ENCODE measurements around the gene F7.

F7 gene

DNA sequence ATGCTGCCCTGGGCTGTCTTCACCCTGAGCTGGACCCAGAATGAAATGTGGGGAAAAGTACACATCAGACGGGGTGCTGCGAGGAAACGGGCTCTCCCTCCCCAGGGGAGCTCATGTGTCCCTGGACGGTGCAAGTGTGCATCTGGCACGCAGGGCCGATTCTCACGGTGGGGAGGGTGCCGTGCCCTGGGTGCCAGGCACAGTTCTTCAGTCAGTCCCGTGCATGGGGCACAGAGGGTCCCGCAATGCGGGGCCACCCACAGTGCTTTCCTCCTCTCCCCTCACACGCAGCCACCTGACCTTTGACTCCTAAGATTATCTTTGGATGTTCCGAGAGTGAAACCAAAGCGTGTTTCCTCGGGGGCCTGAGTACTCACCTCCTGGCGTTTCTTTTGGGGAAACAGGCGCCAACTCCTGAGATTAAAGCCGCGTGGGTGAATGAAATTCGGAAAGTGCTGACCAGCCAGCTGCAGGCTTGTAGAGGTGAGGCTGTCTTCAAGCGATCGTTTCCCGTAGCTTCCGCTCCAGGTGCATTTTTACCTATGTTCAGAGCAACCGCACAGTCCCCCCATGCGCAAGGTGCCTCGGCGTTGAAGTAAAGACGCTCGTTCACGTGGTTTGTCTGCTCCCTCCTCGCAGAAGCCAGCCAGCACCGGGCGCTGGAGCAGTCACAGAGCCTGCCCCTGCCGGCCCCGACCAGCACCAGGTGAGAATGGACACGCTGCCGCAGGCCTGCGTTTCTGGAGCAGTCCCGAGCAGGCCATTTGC is 17.5 kb upstream of the F7 start:
- DNase-seq (ENCODE audit: low read depth): no peak
- TF ChIP-seq CTCF (IDR thresholded peaks at IDR 0.05; ENCODE audit: control insufficient read depth, extremely low read depth, insufficient read depth): no peak
- H3K4me3 ChIP-seq (ENCODE audit: low read depth, low read length): no peak overlapping the region

- DNase-seq (ENCODE audit: low read depth): no peak
- H3K4me3 ChIP-seq (ENCODE audit: low read depth, low read length): no peak overlapping the region
- TF ChIP-seq CTCF (IDR thresholded peaks at IDR 0.05; ENCODE audit: control insufficient read depth, extremely low read depth, insufficient read depth): no peak
Measured at GRCh38 chr13:113088691-113089020, 16.9 kb upstream of the F7 start.

- H3K4me3 ChIP-seq (ENCODE audit: low read depth, low read length): no peak overlapping the region
- TF ChIP-seq CTCF (IDR thresholded peaks at IDR 0.05; ENCODE audit: control insufficient read depth, extremely low read depth, insufficient read depth): no peak
- no peak for DNase-seq (ENCODE audit: low read depth)
Measured at GRCh38 chr13:113089693-113090414, 15.7 kb upstream of the F7 start.

- no peak for DNase-seq (ENCODE audit: low read depth)
- TF ChIP-seq CTCF (IDR thresholded peaks at IDR 0.05; ENCODE audit: control insufficient read depth, extremely low read depth, insufficient read depth): no peak
- H3K4me3 ChIP-seq (ENCODE audit: low read depth, low read length): no peak overlapping the region
Measured at GRCh38 chr13:113090415-113090770, 15.2 kb upstream of the F7 start.

DNA sequence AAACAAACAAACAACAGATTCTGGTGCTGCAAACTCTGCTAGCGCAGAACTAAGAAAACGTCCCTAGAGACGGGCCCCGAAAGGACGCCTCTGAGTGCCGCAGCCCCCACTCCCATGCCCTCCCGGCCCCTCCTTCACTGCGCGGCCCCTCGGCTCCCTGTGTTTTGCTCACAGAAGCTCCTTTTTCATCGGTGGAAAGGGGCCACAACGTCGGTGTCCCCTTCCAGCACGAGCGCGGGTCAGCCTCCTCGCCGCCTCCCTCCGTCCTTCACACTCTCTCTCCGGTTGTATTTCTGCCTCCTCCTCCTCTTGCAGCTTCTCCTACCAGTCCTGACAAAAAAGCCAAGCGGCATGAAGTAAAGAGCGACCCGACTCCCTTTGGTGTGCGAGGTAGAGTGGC is 14.8 kb upstream of the F7 start:
- no peak for TF ChIP-seq CTCF (IDR thresholded peaks at IDR 0.05; ENCODE audit: control insufficient read depth, extremely low read depth, insufficient read depth)
- DNase-seq (ENCODE audit: low read depth): no peak
- H3K4me3 ChIP-seq (ENCODE audit: low read depth, low read length): no peak overlapping the region

DNA sequence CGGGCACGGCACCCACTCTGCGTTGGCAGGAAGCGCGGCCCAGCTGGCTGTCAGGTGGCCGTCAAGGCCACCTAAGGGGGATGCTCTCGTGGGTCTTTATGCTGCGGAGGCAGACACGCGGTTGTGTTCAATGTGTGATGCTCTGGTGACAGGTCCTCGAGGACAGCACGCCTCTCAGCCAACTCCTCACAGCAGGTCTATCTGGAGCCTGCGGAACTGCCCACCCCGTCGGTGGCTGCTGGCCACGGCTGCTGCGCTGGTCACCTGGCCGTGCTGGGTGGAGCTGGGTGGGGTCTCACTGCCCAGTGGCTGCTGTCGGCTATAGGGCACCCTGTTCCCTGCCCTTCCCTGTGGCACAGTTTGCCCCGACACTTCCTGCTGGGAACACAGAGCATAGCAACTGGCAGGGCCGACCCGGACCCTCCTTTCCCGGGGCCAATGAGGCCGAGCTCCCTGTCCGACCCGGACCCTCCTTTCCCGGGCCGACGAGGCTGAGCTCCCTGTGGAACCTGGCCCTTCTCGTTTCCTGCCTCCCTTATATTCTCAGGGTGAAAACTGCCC is 14.3 kb upstream of the F7 start:
- no peak overlapping the region for H3K4me3 ChIP-seq (ENCODE audit: low read depth, low read length)
- no peak for TF ChIP-seq CTCF (IDR thresholded peaks at IDR 0.05; ENCODE audit: control insufficient read depth, extremely low read depth, insufficient read depth)
- no peak for DNase-seq (ENCODE audit: low read depth)
